Thoracic aorta (tissue), 2 donors: ENCODE results near the gene PTGES2. TPM values are rescaled to one million over a fixed set of nuclear protein-coding genes. Genes with fewer than 3 reads are reported as not detected.

Experiments used
- ATAC-seq: fragments of 150-250 bp; one replicate; pipeline ENCODE4 v1.8.0; 2017; ENCODE audit warnings: low read depth; ENCODE audit not compliant: insufficient number of reproducible peaks, low FRiP score
- DNase-seq: peaks from one replicate; pipeline ENCODE4 v3.0.0-alpha.2; 2020; ENCODE audit warnings: low spot score
- H3K27ac ChIP-seq, 2 donors: fragments of 200-600 bp; sonication (generic); 1 replicate in 1 of 2; 2 replicates in 1 of 2; pipeline ENCODE4 v1.5.1; 2016; ENCODE audit warnings: mild to moderate bottlenecking in 2 of 2, moderate library complexity in 2 of 2
- H3K27me3 ChIP-seq: fragments of 200-600 bp; sonication (generic); replicated peaks from 2 replicates; pipeline ENCODE4 v1.6.0; 2016; ENCODE audit warnings: mild to moderate bottlenecking; ENCODE audit not compliant: insufficient read depth
- H3K36me3 ChIP-seq: fragments of 200-600 bp; sonication (generic); one replicate; pipeline ENCODE4 v1.5.1; 2016
- H3K4me1 ChIP-seq, 2 donors: fragments of 200-600 bp; sonication (generic); 1 replicate in 1 of 2; 2 replicates in 1 of 2; pipeline versions ENCODE4 v1.5.1 to v1.6.0; 2016; ENCODE audit warnings: low read depth in 2 of 2, mild to moderate bottlenecking in 1 of 2; ENCODE audit not compliant: control insufficient read depth in 1 of 2
- H3K4me3 ChIP-seq: fragments of 200-600 bp; sonication (generic); 2 replicates; pipeline ENCODE4 v1.5.1; 2016; ENCODE audit warnings: mild to moderate bottlenecking
- H3K9me3 ChIP-seq: fragments of 200-600 bp; sonication (generic); 2 replicates; pipeline ENCODE4 v1.5.1; 2016
- total RNA-seq, 2 donors: library from RNA; depleted of rRNA; stranded (reverse); fragments of >200 nt; gene quantifications; one replicate each; pipeline versions ENCODE4 v1.1.0 to v1.2.3, GENCODE V29; 2016
- TF ChIP-seq, protein P1 (sequence below): fragments of 200-600 bp; sonication (generic); IDR thresholded peaks from one replicate; pipeline ENCODE4 v1.5.1; 2019; ENCODE audit warnings: antibody characterized with exemption

PTGES2 gene
- total RNA-seq, 2 donors from 2014 or later: 57.9 to 66.0 TPM

DNA sequence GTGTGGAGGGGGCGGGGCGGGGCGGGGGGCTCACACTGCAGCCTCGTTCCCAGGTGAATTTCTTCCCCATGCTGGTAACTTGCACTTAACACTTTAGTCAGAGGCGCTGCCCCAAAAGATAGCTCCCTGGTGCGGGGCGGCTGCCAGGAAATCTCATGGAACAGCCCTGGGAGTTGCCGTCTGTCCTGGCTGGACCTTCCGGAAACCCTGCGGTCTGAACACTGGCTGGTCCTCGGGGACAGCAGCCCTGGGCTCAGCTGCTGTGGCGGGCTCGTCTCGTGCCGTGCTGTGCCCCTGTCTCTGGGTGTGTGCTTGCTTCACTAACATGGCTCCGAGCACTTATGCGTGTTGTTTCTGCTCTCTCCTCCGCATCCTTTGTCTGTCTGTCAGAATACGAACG lies 25.8 kb downstream of the PTGES2 start:
- H3K4me3 ChIP-seq: no peak overlapping the region
- no peaks in the 10 kb centered on the region for H3K27me3 ChIP-seq
- H3K36me3 ChIP-seq: peaks cover 45% of the 10 kb centered on the region
- peaks cover 22 to 50% of the 10 kb centered on the region in 2 donors for H3K4me1 ChIP-seq
- TF ChIP-seq, protein P1, sequence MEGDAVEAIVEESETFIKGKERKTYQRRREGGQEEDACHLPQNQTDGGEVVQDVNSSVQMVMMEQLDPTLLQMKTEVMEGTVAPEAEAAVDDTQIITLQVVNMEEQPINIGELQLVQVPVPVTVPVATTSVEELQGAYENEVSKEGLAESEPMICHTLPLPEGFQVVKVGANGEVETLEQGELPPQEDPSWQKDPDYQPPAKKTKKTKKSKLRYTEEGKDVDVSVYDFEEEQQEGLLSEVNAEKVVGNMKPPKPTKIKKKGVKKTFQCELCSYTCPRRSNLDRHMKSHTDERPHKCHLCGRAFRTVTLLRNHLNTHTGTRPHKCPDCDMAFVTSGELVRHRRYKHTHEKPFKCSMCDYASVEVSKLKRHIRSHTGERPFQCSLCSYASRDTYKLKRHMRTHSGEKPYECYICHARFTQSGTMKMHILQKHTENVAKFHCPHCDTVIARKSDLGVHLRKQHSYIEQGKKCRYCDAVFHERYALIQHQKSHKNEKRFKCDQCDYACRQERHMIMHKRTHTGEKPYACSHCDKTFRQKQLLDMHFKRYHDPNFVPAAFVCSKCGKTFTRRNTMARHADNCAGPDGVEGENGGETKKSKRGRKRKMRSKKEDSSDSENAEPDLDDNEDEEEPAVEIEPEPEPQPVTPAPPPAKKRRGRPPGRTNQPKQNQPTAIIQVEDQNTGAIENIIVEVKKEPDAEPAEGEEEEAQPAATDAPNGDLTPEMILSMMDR: no peak
- ATAC-seq (no peak), DNase-seq (no peak)
- peak overlapping the region in 1 of 2 donors; percentile 96 for H3K27ac ChIP-seq
- no peaks in the 10 kb centered on the region for H3K9me3 ChIP-seq

DNA sequence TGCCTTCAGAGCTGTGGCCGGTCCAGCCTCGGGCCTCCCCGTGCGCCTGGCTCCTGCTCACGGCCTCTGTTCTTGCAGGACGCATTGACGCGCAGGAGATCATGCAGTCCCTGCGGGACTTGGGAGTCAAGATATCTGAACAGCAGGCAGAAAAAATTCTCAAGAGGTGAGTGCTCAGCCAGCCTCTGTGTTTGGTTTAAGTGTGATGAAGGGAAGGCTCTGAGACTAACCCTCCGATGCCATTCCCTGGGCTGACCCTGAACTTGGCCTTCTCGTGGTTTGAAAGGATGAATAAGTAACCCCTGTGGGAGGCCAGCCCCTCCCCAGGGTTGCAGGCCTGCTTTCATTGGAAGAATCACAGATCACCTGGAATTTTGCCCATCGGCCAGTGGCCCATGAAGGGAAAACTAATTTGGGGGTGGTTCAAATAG lies 26.3 kb downstream of the PTGES2 start:
- ATAC-seq (no peak), DNase-seq (no peak)
- TF ChIP-seq, protein P1: no peak
- no peak overlapping the region for H3K4me3 ChIP-seq
- H3K27me3 ChIP-seq: no peaks in the 10 kb centered on the region
- peak overlapping the region; percentile 89 to 96 for H3K27ac ChIP-seq
- no peaks in the 10 kb centered on the region for H3K9me3 ChIP-seq
- H3K36me3 ChIP-seq: peaks cover 40% of the 10 kb centered on the region
- H3K4me1 ChIP-seq: peaks cover 22 to 50% of the 10 kb centered on the region in 2 donors

DNA sequence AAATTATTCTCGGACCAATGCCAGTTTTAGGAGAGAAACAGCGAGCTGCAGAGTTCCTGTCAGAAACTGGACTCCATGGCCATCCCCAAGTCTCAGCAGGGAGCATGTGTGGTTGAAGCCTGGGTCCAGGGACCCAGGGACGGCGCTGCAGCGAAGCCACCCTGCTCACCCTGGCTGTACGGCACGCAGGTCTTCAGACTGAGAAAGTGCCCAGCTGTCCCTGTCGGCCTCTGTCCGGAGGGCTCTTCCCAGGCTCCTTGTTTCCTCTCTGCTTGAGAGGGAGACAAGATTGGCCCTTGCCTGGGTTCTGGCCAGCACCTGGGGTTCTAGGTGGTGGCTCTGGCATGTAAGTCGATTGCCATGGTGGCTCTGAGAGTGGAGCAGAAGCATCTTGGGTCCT lies 26.9 kb downstream of the PTGES2 start:
- Histone ChIP-seq H3K9me3 (no peaks in the 10 kb centered on the region), H3K4me3 (peak overlapping the region; percentile 69), H3K4me1 (peaks cover 22 to 51% of the 10 kb centered on the region in 2 donors), H3K36me3 (peaks cover 34% of the 10 kb centered on the region), H3K27me3 (no peaks in the 10 kb centered on the region), H3K27ac (peak overlapping the region; percentile 89 to 96)
- DNase-seq: no peak
- no peak for ATAC-seq
- TF ChIP-seq, protein P1: no peak

DNA sequence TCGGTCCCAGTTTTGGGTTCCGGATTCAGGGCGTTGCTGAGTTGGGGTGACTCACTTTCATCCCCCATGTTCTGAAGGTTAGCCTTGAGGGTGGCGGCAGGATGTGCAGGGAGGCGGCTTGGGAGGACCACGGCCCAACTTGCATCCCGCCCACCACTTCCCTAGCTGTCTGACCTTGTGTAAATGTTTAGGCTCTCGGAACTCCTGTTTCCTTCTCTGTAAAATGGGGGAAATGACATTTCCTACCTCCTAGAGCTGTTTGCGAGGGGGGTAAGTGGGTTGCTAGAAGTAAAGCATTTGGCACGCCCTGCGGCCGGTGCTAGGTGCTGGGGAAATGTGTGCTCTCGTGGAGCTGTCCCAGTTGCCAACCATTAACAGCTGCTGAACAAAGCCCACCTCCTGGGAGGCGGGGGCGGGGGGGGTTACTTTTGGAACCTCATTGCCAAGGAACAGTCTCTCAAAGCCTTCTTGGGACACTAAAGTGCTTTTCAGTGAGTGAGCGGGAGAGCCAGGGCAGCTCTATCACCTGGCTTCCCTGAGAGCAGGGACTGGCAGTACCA lies 27.5 kb downstream of the PTGES2 start:
- Histone ChIP-seq H3K4me1 (peaks cover 24 to 56% of the 10 kb centered on the region in 2 donors), H3K9me3 (no peaks in the 10 kb centered on the region), H3K4me3 (peak overlapping the region; percentile 69), H3K27ac (peak overlapping the region; percentile 89 to 96), H3K27me3 (no peaks in the 10 kb centered on the region), H3K36me3 (peaks cover 29% of the 10 kb centered on the region)
- TF ChIP-seq, protein P1: no peak
- DNase-seq (no peak), ATAC-seq (no peak)

DNA sequence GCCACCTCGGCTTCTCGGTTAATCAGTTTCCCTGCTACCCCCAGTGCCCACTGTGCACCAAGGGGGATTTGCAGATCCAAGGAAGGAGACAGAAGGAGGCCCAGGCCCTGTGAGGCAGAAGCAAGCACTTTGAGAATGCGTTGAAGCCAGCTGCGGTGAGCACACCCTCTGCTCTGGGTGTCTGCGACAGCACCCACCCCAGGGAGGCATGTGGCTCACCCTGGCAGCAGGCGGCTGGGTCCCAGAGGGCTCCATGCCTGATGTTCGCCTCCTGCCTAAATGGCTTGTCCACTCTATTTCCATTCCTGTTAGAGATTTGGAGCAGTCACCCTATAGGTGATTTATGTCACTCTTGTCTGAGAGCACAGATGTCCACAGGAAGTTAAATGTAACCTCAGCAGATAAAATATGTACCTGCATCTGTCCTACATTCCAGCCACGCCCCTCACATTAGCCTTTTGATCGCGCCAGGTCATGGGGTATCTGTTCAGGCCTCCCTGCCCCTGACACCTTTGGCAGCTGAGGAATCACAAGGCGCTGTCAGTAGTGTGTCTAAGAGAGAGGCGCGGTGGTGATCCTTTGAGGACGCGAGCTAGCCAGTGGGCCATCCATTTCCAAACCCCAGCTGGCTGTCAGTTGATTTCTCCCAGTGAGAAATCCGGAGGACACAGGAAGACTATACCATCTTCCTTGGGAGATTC lies 28.1 kb downstream of the PTGES2 start:
- TF ChIP-seq, protein P1: no peak
- no peak for ATAC-seq
- no peaks in the 10 kb centered on the region for H3K27me3 ChIP-seq
- peak overlapping the region; percentile 69 for H3K4me3 ChIP-seq
- peak overlapping the region; percentile 89 to 96 for H3K27ac ChIP-seq
- H3K4me1 ChIP-seq: peaks cover 28 to 62% of the 10 kb centered on the region in 2 donors
- DNase-seq: no peak
- H3K9me3 ChIP-seq: no peaks in the 10 kb centered on the region
- peaks cover 28% of the 10 kb centered on the region for H3K36me3 ChIP-seq
